Aorta (tissue), 5 donors: ENCODE data around the gene RHBDD1. TPM values are rescaled to one million over a fixed set of nuclear protein-coding genes. Genes with fewer than 3 reads are reported as not detected.

Source experiments
- ATAC-seq: fragments of 200-7000 bp; cut with Tn5 transposase; one replicate; pipeline ENCODE4 v1.9.1; 2022; ENCODE audit warnings: moderate library complexity; ENCODE audit not compliant: low FRiP score
- DNase-seq, 2 donors: peaks; one replicate each; pipeline ENCODE4 v3.0.0-alpha.2; 2020
- H3K27ac ChIP-seq, 2 donors: one replicate each; pipeline ENCODE4 v1.5.1; 2013; ENCODE audit warnings: low read length in 2 of 2, mild to moderate bottlenecking in 2 of 2, moderate library complexity in 2 of 2, control low read depth in 1 of 2, inconsistent platforms in 1 of 2, low read depth in 1 of 2
- H3K27me3 ChIP-seq, 2 donors: one replicate each; pipeline ENCODE4 v1.6.1; 2013; ENCODE audit warnings: control low read depth in 1 of 2, low read length in 1 of 2, mild to moderate bottlenecking in 1 of 2, moderate library complexity in 1 of 2; ENCODE audit not compliant: insufficient read depth in 2 of 2, control insufficient read depth in 1 of 2
- H3K36me3 ChIP-seq, 2 donors: one replicate each; pipeline ENCODE4 v1.6.1; 2013; ENCODE audit warnings: control low read depth in 1 of 2, low read length in 1 of 2, mild to moderate bottlenecking in 1 of 2; ENCODE audit not compliant: insufficient read depth in 2 of 2, control insufficient read depth in 1 of 2
- H3K4me1 ChIP-seq, 2 donors: one replicate each; pipeline ENCODE4 v1.6.1; 2013; ENCODE audit warnings: low read length in 2 of 2, control low read depth in 1 of 2, mild to moderate bottlenecking in 1 of 2, moderate library complexity in 1 of 2; ENCODE audit not compliant: insufficient read depth in 2 of 2, control insufficient read depth in 1 of 2
- H3K4me3 ChIP-seq, 2 donors: one replicate each; pipeline ENCODE4 v1.5.1; 2013; ENCODE audit warnings: low read length in 2 of 2, control low read depth in 1 of 2, mild to moderate bottlenecking in 1 of 2
- H3K9me3 ChIP-seq: one replicate; pipeline ENCODE4 v1.6.1; 2013; ENCODE audit warnings: mild to moderate bottlenecking, low read length; ENCODE audit not compliant: control insufficient read depth
- WGBS, 2 donors: extraction: QIAGEN DNeasy Blood & Tissue Kit; methylation state at CpG; one replicate each; pipeline ENCODE4 v1.1.7; 2013; 5-methylcytosine and 5-hydroxymethylcytosine counted together
- intact Hi-C, 2 donors: fragments of 100-400 bp; cut with DNase I; formaldehyde crosslinking; loops; one replicate each; pipeline versions ENCODE4 v1.14.2 to v1.15.0; 2022
- polyA plus RNA-seq, 2 donors: library from polyadenylated mRNA; stranded (reverse); fragments of 200-250 nt; gene quantifications; one replicate each; pipeline ENCODE4 v1.2.3, GENCODE V29; 2013
- total RNA-seq, 2 donors: library from RNA; stranded (reverse); fragmentation: NEBNext Ultra II Directional; extraction: Animal tissue kit (Norgen Biotek cat#: 25700); gene quantifications; one replicate each; pipeline ENCODE4 v1.2.1, GENCODE V29; 2021
- donor health status: healthy with polysubstance abuse.
- donor health status: Bipolar disorder and iron deficiency.
- donor health status: DM: no; HTN: no; CAD: no.
- donor health status: DM: no; HTN: no; CAD: no.
- donor health status: DM: yes; HTN: yes; CAD: no.

Gene RHBDD1
- total and polyA plus RNA-seq, 4 donors, result 6.0 to 39.2 (median 22.0) TPM

GRCh38 chr2:226962176-226962773 is 126.4 kb downstream of the RHBDD1 start:
- ATAC-seq (no peak), DNase-seq (no peak)
- Histone ChIP-seq H3K27ac (no peak overlapping the region), H3K27me3 (no peaks in the 10 kb centered on the region), H3K4me3 (no peak overlapping the region), H3K9me3 (no peaks in the 10 kb centered on the region), H3K36me3 (peaks cover 0 to 2% of the 10 kb centered on the region in 2 donors), H3K4me1 (peaks cover 2 to 8% of the 10 kb centered on the region in 2 donors)
- intact Hi-C loops, result no loop called here
- 96 to 97% methylated on average over 3 of the region's 3 CpGs for WGBS, 2 donors

GRCh38 chr2:226963528-226963927 is 127.7 kb downstream of the RHBDD1 start:
- Histone ChIP-seq H3K27me3 (no peaks in the 10 kb centered on the region), H3K27ac (no peak overlapping the region), H3K9me3 (no peaks in the 10 kb centered on the region), H3K4me3 (no peak overlapping the region), H3K36me3 (peaks cover 0 to 2% of the 10 kb centered on the region in 2 donors), H3K4me1 (peaks cover 2 to 10% of the 10 kb centered on the region in 2 donors)
- intact Hi-C loops, result no loop called here
- no peak for DNase-seq
- ATAC-seq, result no peak
- WGBS, 2 donors, result 30 to 35% methylated on average over 1 of the region's 1 CpG

GRCh38 chr2:226965376-226965775 is 129.5 kb downstream of the RHBDD1 start:
- 91 to 97% methylated on average over 1 of the region's 1 CpG for WGBS, 2 donors
- no peak overlapping the region for H3K27ac ChIP-seq
- H3K27me3 ChIP-seq, result no peaks in the 10 kb centered on the region
- intact Hi-C loops, result loop anchor here in 1 of 2 donors (5.0 kb wide), 1 partner anchor 128 kb away; the partner anchor contains the start of gene RHBDD1
- peaks cover 0 to 2% of the 10 kb centered on the region in 2 donors for H3K36me3 ChIP-seq
- H3K4me3 ChIP-seq, result no peak overlapping the region
- H3K4me1 ChIP-seq, result peaks cover 7 to 19% of the 10 kb centered on the region in 2 donors
- no peaks in the 10 kb centered on the region for H3K9me3 ChIP-seq
- no peak for DNase-seq
- no peak for ATAC-seq

- no peak for DNase-seq
- Histone ChIP-seq H3K36me3 (peaks cover 0 to 2% of the 10 kb centered on the region in 2 donors), H3K9me3 (no peaks in the 10 kb centered on the region), H3K4me3 (peak overlapping the region; percentile 16 to 20), H3K27me3 (no peaks in the 10 kb centered on the region), H3K27ac (peak overlapping the region; percentile 63 to 74), H3K4me1 (peaks cover 5 to 11% of the 10 kb centered on the region in 2 donors)
- 4 to 8% methylated on average over 6 of the region's 6 CpGs for WGBS, 2 donors
- intact Hi-C loops, result loop anchor here in 1 of 2 donors (5.0 kb wide), 1 partner anchor 132 kb away; the partner anchor contains the start of gene RHBDD1
- peak; percentile 61 for ATAC-seq
Measured at GRCh38 chr2:226969417-226970080, 133.7 kb downstream of the RHBDD1 start.

- H3K9me3 ChIP-seq, result no peaks in the 10 kb centered on the region
- DNase-seq (no peak), ATAC-seq (no peak)
- no peak overlapping the region for H3K4me3 ChIP-seq
- 28 to 35% methylated on average over 3 of the region's 3 CpGs for WGBS, 2 donors
- H3K27ac ChIP-seq, result peak overlapping the region; percentile 71 to 74
- peaks cover 0 to 2% of the 10 kb centered on the region in 2 donors for H3K36me3 ChIP-seq
- intact Hi-C loops, result no loop called here
- peaks cover 5 to 11% of the 10 kb centered on the region in 2 donors for H3K4me1 ChIP-seq
- no peaks in the 10 kb centered on the region for H3K27me3 ChIP-seq
Measured at GRCh38 chr2:226970362-226970761, 134.5 kb downstream of the RHBDD1 start.

DNA sequence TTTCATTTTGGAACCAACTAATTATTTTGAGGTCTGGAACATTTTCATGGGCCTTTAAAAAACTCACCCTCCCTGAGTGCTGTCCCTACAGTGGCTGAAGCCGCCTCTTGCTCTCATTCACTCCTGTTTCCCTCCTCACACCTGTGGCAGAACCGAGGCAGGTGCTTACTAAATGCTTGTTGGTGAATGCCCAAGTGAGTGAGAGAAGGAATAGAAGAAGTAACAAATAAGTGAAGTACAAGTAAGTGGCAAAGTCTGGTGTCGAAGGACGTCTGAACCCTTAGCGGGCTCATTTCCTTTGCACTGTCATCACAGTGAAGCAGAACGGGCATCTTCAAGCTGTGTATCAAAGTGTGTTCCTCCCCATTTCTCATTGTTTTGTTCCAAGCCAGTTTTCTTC is 135.2 kb downstream of the RHBDD1 start:
- peaks cover 5 to 11% of the 10 kb centered on the region in 2 donors for H3K4me1 ChIP-seq
- DNase-seq (no peak), ATAC-seq (no peak)
- intact Hi-C loops, result no loop called here
- H3K27ac ChIP-seq, result peak overlapping the region in 1 of 2 donors; percentile 49
- no peaks in the 10 kb centered on the region for H3K9me3 ChIP-seq
- H3K36me3 ChIP-seq, result peaks cover 0 to 2% of the 10 kb centered on the region in 2 donors
- H3K27me3 ChIP-seq, result no peaks in the 10 kb centered on the region
- WGBS, 2 donors, result 79 to 87% methylated on average over 6 of the region's 6 CpGs
- H3K4me3 ChIP-seq, result peak overlapping the region in 1 of 2 donors; percentile 8

DNA sequence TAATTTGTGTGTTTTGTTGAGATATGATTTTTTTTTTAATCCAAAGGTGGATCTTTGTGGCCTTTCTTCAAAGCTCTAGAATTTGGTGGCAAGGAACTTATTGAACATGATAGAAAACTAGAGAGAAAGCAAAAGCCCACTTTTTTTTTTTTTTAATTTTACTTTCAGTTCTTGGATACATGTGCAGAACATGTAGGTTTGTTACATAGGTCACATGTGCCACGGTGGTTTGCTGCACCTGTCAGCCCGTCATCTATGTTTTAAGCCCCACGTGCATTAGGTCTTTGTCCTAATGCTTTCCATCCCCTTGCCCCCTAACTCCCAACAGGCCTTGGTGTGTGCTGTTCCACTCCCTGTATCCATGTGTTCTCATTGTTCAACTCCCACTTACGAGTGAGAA is 135.9 kb downstream of the RHBDD1 start:
- no peak for DNase-seq
- H3K4me1 ChIP-seq, result peaks cover 5 to 11% of the 10 kb centered on the region in 2 donors
- H3K27me3 ChIP-seq, result no peaks in the 10 kb centered on the region
- no peak overlapping the region for H3K27ac ChIP-seq
- H3K4me3 ChIP-seq, result no peak overlapping the region
- no peaks in the 10 kb centered on the region for H3K9me3 ChIP-seq
- no peak for ATAC-seq
- intact Hi-C loops, result no loop called here
- H3K36me3 ChIP-seq, result no peaks in the 10 kb centered on the region
- 98 to 99% methylated on average over 4 of the region's 4 CpGs for WGBS, 2 donors

- DNase-seq, result no peak
- intact Hi-C loops, result no loop called here
- H3K9me3 ChIP-seq, result no peaks in the 10 kb centered on the region
- peaks cover 5 to 6% of the 10 kb centered on the region in 2 donors for H3K4me1 ChIP-seq
- no peak overlapping the region for H3K27ac ChIP-seq
- ATAC-seq, result no peak
- no peaks in the 10 kb centered on the region for H3K36me3 ChIP-seq
- 94 to 95% methylated on average over 10 of the region's 10 CpGs for WGBS, 2 donors
- no peak overlapping the region for H3K4me3 ChIP-seq
- H3K27me3 ChIP-seq, result no peaks in the 10 kb centered on the region
Measured at GRCh38 chr2:226973816-226974215, 138.0 kb downstream of the RHBDD1 start.

GRCh38 chr2:226977775-226978190 is 141.9 kb downstream of the RHBDD1 start:
- intact Hi-C loops, result no loop called here
- DNase-seq, result no peak
- WGBS, 2 donors, result 79 to 85% methylated on average over 2 of the region's 2 CpGs

More at GRCh38 chr2:226977775-226978190, 141.9 kb downstream of the RHBDD1 start:
- Histone ChIP-seq H3K9me3 (no peaks in the 10 kb centered on the region), H3K4me1 (no peaks in the 10 kb centered on the region), H3K27ac (no peak overlapping the region), H3K36me3 (no peaks in the 10 kb centered on the region), H3K4me3 (no peak overlapping the region), H3K27me3 (no peaks in the 10 kb centered on the region)
- no peak for ATAC-seq
